Measurements from ENCODE around the gene MYL5. TPM values are rescaled to one million over a fixed set of nuclear protein-coding genes. Genes with fewer than 3 reads are reported as not detected.

The MYL5 gene
- total RNA-seq, 4 donors from 2014 or later = 4.6 to 9.9 TPM; not detected in 2

DNA sequence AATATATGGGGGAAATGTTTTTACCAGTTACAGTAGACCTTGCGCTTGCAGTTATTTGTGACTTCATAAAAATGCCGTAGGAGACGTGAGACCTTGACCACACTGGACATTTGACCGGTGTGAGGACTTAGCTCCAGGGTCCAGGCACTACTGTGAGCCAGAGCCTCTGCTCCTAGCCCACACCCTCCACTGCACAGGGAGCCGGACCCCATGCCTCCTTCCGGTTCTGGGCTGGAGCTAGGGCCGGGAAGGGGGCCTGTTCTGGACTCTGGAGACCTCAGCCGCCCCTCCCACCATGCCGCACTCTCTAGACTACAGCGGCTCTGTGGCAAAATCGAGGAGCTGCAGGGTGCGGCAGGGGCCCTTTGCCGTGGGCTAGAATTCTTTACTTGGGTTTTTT, 36.6 kb downstream of the MYL5 start:
- H3K9me3 ChIP-seq = no peaks in the 10 kb centered on the region
- peaks cover 0 to 11% of the 10 kb centered on the region in 2 donors for H3K4me1 ChIP-seq
- no peak for DNase-seq
- H3K4me3 ChIP-seq = no peak overlapping the region
- intact Hi-C loops (cut with DNase I; ENCODE audit: low total_unique reads) = no loop called here
- H3K27me3 ChIP-seq = no peaks in the 10 kb centered on the region
- no peak for TF ChIP-seq POLR2A (IDR thresholded peaks at IDR 0.05)
- TF ChIP-seq, protein P1, sequence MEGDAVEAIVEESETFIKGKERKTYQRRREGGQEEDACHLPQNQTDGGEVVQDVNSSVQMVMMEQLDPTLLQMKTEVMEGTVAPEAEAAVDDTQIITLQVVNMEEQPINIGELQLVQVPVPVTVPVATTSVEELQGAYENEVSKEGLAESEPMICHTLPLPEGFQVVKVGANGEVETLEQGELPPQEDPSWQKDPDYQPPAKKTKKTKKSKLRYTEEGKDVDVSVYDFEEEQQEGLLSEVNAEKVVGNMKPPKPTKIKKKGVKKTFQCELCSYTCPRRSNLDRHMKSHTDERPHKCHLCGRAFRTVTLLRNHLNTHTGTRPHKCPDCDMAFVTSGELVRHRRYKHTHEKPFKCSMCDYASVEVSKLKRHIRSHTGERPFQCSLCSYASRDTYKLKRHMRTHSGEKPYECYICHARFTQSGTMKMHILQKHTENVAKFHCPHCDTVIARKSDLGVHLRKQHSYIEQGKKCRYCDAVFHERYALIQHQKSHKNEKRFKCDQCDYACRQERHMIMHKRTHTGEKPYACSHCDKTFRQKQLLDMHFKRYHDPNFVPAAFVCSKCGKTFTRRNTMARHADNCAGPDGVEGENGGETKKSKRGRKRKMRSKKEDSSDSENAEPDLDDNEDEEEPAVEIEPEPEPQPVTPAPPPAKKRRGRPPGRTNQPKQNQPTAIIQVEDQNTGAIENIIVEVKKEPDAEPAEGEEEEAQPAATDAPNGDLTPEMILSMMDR (IDR thresholded peaks at IDR 0.05) = no peak
- no peaks in the 10 kb centered on the region for H3K36me3 ChIP-seq
- no peak overlapping the region for H3K27ac ChIP-seq

DNA sequence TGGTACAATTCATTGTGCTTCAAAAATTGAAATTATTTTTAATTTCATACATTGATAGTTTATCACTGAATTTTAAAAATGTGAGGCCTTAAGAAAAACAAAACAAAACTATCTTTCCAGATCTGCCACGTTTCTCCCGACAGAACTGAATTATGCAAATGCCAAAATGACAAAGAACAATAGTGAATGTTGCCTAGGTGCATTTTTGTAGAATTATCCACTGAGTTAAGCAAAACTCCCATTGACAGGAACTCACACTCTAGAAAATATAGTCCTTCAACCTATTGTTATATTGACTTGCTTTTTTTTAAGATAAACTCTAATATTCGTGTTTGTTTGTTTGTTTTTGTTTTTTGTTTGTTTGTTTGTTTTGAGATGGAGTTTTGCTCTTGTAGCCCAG, 37.8 kb downstream of the MYL5 start:
- TF ChIP-seq POLR2A (IDR thresholded peaks at IDR 0.05) = no peak
- TF ChIP-seq, protein P1 (IDR thresholded peaks at IDR 0.05) = no peak
- Histone ChIP-seq H3K4me1 (peaks cover 0 to 11% of the 10 kb centered on the region in 2 donors), H3K9me3 (no peaks in the 10 kb centered on the region), H3K36me3 (no peaks in the 10 kb centered on the region), H3K27me3 (no peaks in the 10 kb centered on the region), H3K27ac (no peak overlapping the region), H3K4me3 (no peak overlapping the region)
- intact Hi-C loops (cut with DNase I; ENCODE audit: low total_unique reads) = no loop called here
- no peak for DNase-seq

DNA sequence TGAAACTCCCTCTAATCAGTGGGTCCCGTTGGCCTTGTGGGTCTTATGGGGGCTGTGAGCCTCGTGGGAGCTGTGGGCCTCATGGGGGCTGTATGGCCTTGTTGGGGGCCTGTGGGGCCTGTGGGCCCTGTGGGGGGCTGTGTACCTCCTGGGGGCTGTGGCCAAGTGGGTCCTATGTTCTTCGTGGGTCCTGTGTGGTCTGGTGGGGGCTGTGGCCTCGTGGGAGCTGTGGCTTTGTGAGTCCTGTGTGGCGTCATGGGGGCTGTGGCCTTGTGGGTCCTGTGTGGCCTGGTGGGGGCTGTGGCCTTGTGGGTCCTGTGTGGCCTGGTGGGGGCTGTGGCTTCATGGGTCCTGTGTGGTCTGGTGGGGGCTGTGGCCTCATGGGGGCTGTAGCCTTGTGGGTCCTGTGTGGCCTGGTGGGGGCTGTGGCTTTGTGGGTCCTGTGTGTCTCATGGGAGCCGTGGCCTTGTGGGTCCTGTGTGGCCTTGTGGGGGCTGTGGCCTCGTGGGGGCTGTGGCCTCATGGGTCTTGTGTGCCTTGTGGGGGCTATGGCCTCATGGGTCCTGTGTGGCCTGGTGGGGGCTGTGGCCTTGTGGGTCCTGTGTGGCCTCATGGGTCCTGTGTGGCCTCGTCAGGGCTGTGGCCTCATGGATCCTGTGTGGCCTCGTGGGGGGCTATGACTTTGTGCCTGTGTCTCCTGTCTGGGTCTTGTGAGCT, 38.7 kb downstream of the MYL5 start:
- Histone ChIP-seq H3K27me3 (no peaks in the 10 kb centered on the region), H3K9me3 (no peaks in the 10 kb centered on the region), H3K27ac (no peak overlapping the region), H3K4me1 (peaks cover 0 to 10% of the 10 kb centered on the region in 2 donors), H3K36me3 (no peaks in the 10 kb centered on the region), H3K4me3 (no peak overlapping the region)
- intact Hi-C loops (cut with DNase I; ENCODE audit: low total_unique reads) = no loop called here
- no peak for DNase-seq
- TF ChIP-seq, protein P1 (IDR thresholded peaks at IDR 0.05) = no peak
- TF ChIP-seq POLR2A (IDR thresholded peaks at IDR 0.05) = no peak

DNA sequence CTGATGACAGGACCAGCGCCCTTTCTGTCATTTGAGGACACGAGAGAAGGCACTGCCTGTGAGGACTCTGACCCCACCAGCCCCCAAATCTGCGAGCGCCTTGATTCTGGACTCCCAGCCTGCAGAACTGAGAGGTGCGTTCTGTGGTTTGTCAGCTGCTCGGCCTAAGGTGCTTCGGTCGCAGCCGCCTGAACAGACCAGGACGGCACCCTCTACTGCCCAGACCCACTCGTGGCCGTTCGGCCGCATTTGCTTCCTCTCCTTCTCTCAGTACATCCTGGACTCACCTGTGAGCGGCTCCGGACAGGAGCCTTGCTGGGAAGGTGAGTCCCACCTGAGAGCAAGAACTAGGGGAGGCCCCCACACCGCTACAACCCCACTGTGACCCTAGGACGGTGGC, 39.7 kb downstream of the MYL5 start:
- intact Hi-C loops (cut with DNase I; ENCODE audit: low total_unique reads) = no loop called here
- no peak for DNase-seq
- Histone ChIP-seq H3K27ac (no peak overlapping the region), H3K9me3 (no peaks in the 10 kb centered on the region), H3K4me1 (no peaks in the 10 kb centered on the region), H3K4me3 (no peak overlapping the region), H3K27me3 (no peaks in the 10 kb centered on the region), H3K36me3 (no peaks in the 10 kb centered on the region)
- TF ChIP-seq, protein P1 (IDR thresholded peaks at IDR 0.05) = no peak

DNA sequence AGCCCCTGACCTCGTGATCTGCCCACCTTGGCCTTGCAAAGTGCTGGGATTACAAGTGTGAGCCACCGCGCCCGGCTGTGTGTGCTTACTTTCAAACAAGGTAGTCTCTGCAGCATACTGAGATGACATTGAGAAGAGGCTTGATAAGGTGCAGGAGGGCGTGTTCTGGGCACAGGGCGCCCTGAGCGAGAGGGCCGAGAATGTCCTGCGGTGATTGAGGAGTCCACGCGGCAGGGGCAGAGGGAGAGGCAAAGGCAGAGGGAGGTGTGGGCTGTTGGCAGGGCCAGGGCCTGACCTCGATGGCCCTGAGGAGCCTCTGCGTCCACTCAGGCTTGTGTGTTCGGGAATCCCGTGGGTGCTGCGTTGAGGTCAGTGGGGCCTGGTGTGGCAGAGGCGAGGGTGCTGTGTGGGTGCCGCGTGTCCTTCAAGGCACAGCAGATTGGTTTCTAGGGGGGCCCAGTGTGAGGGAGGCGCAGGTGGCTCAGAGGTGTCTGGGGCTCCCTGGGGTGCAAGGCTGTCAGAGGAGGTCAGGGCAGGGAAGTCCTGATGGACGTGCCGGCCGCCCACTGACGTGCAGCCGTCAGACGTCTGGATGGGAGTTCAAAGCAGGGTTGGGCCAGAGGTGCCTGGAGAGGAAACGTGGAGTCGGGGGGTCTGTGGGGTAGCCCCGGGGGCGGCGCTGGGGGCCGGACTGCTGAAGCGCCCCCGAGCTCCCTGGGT, 43.4 kb downstream of the MYL5 start:
- intact Hi-C loops (cut with DNase I; ENCODE audit: low total_unique reads) = no loop called here
- TF ChIP-seq, protein P1 (IDR thresholded peaks at IDR 0.05) = no peak
- no peak for TF ChIP-seq POLR2A (IDR thresholded peaks at IDR 0.05)
- H3K36me3 ChIP-seq = no peaks in the 10 kb centered on the region
- no peak overlapping the region for H3K4me3 ChIP-seq
- H3K27ac ChIP-seq = no peak overlapping the region
- no peaks in the 10 kb centered on the region for H3K9me3 ChIP-seq
- DNase-seq = no peak
- no peaks in the 10 kb centered on the region for H3K27me3 ChIP-seq
- H3K4me1 ChIP-seq = peaks cover 0 to 7% of the 10 kb centered on the region in 2 donors
